GM12872 (cell line): ENCODE measurements around the gene TRAF7.
"Not testable (repeated sequence)": the region's sequence is repeated elsewhere in the genome, so short reads cannot be mapped to it uniquely, and the experiment has no call there.

ENCODE experiments used
- CTCF ChIP-seq: IDR thresholded peaks from 3 replicates; pipeline ENCODE4 v1.5.1; 2011; ENCODE audit warnings: low read depth, mild to moderate bottlenecking, low read length, moderate library complexity; ENCODE audit not compliant: insufficient read depth

Gene TRAF7

GRCh38 chr16:2155091-2155950 lies at the start of gene TRAF7:
Gene TRAF7 (plus strand): TSS chr16:2155782. CDS start chr16:2163921, 8,139 bp downstream.
- TF ChIP-seq CTCF = no peak

GRCh38 chr16:2115591-2115973 lies 40.0 kb upstream of the TRAF7 start:
- no peak for TF ChIP-seq CTCF

GRCh38 chr16:2121325-2121724 lies 34.3 kb upstream of the TRAF7 start:
- TF ChIP-seq CTCF = peak; percentile 55

- TF ChIP-seq CTCF = no peak
These were observed 33.7 kb upstream of the TRAF7 start for GRCh38 chr16:2121853-2122252.

- no peak for TF ChIP-seq CTCF
These were observed 33.2 kb upstream of the TRAF7 start for GRCh38 chr16:2122429-2122828.

- TF ChIP-seq CTCF = not testable (repeated sequence)
These were observed 19.7 kb upstream of the TRAF7 start, which contains the start of gene PKD1 for GRCh38 chr16:2135770-2136490. Gene PKD1 (minus strand): TSS chr16:2135898. CDS start chr16:2135689, 209 bp downstream.
